DND-41 (cell line): ENCODE data around the gene ADISSP.

Source experiments
- ATAC-seq: fragments of 200-7000 bp; cut with Tn5 transposase; 3 replicates; pipeline ENCODE4 v1.9.1; 2021; ENCODE audit warnings: low read depth; ENCODE audit not compliant: insufficient read depth
- DNase-seq: peaks from one replicate; pipeline ENCODE4 v3.0.0-alpha.2; 2020
- H2AFZ ChIP-seq: 2 replicates; pipeline ENCODE4 v1.6.0; 2012; ENCODE audit warnings: low read depth, low read length
- H3K27ac ChIP-seq: 2 replicates; pipeline ENCODE4 v1.5.1; 2012; ENCODE audit warnings: low read length, inconsistent platforms
- H3K27me3 ChIP-seq: fragments of 200-600 bp; sonication (generic); 2 replicates; pipeline ENCODE4 v1.6.0; 2012; ENCODE audit warnings: low read length, mild to moderate bottlenecking, inconsistent platforms; ENCODE audit not compliant: insufficient read depth, poor library complexity
- H3K36me3 ChIP-seq: 2 replicates; pipeline ENCODE4 v1.5.1; 2012; ENCODE audit warnings: low read length, inconsistent platforms; ENCODE audit not compliant: insufficient read depth
- H3K4me1 ChIP-seq: 2 replicates; pipeline ENCODE4 v1.5.1; 2012; ENCODE audit warnings: mild to moderate bottlenecking, low read length; ENCODE audit not compliant: insufficient read depth
- H3K4me2 ChIP-seq: 2 replicates; pipeline ENCODE4 v1.6.0; 2012; ENCODE audit warnings: mild to moderate bottlenecking, moderate library complexity, low read length, inconsistent platforms; ENCODE audit not compliant: insufficient read depth
- H3K4me3 ChIP-seq, 2 experiments: fragments of 200-600 bp in 1 of 2; shearing (Covaris generic) in 1 of 2; 2 replicates each; pipeline ENCODE4 v1.5.1; 2012 to 2016; ENCODE audit warnings: inconsistent platforms in 2 of 2, low read length in 2 of 2, mild to moderate bottlenecking in 2 of 2, low read depth in 1 of 2, moderate library complexity in 1 of 2
- H3K79me2 ChIP-seq: 2 replicates; pipeline ENCODE4 v1.6.0; 2012; ENCODE audit warnings: low read length, inconsistent platforms; ENCODE audit not compliant: insufficient read depth
- H3K9ac ChIP-seq: 2 replicates; pipeline ENCODE4 v1.6.0; 2012; ENCODE audit warnings: low read depth, mild to moderate bottlenecking, inconsistent platforms, low read length, moderate library complexity
- H3K9me3 ChIP-seq: 2 replicates; pipeline ENCODE4 v1.5.1; 2012; ENCODE audit warnings: low read length, moderate library complexity, mild to moderate bottlenecking, inconsistent platforms; ENCODE audit not compliant: insufficient read depth, severe bottlenecking
- H4K20me1 ChIP-seq: 2 replicates; pipeline ENCODE4 v1.6.0; 2012; ENCODE audit warnings: low read length; ENCODE audit not compliant: insufficient read depth
- EZH2 ChIP-seq: IDR thresholded peaks from 3 replicates; pipeline ENCODE4 v1.6.1; 2012; ENCODE audit warnings: borderline replicate concordance, low read depth, mild to moderate bottlenecking, moderate library complexity, low read length, inconsistent platforms; ENCODE audit not compliant: severe bottlenecking
- TF ChIP-seq, protein P1 (sequence below): IDR thresholded peaks from 2 replicates; pipeline ENCODE4 v1.5.1; 2012; ENCODE audit warnings: borderline replicate concordance, low read length, moderate library complexity, mild to moderate bottlenecking; ENCODE audit not compliant: poor library complexity, severe bottlenecking; ENCODE audit errors: extremely low read depth

The ADISSP gene

DNA sequence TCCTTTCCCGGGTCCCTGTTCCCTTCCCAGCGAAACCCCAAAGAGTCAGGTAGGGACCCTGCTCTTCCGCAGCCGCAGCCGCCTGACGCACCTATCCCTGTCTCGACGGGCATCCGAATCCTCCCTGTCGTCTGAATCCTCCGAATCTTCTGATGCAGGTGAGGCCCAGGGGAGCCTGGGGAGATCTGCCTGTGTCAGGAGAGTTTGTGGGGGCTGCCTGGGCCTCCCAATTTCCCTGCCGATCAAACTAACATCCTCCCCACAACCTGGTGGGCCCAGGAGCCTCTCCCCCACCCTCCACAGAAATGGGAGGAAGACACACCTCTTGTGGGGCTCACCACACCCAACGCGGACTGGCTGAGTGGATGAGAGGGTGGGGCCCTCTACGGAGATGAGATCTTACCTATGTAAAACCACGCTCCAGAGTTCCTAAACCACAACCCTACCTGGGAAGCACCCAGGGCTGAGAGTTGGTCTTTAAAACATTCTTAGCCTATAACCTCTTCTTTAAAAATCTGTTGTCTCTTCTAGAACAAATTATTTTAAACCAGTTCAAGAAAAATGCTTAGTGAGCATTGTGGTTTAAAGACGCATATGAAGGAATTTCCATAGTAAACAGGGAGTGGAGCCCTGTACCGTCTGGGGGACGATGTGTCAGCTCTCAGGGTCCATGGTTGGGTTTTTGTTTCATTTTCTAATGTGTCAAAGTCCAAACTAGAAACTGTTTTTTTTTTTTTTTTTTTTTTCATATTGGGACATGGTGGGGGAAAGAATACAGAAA lies 30.2 kb upstream of the ADISSP start:
- peaks cover 23% of the 10 kb centered on the region for H4K20me1 ChIP-seq
- no peak for TF ChIP-seq EZH2
- TF ChIP-seq, protein P1, sequence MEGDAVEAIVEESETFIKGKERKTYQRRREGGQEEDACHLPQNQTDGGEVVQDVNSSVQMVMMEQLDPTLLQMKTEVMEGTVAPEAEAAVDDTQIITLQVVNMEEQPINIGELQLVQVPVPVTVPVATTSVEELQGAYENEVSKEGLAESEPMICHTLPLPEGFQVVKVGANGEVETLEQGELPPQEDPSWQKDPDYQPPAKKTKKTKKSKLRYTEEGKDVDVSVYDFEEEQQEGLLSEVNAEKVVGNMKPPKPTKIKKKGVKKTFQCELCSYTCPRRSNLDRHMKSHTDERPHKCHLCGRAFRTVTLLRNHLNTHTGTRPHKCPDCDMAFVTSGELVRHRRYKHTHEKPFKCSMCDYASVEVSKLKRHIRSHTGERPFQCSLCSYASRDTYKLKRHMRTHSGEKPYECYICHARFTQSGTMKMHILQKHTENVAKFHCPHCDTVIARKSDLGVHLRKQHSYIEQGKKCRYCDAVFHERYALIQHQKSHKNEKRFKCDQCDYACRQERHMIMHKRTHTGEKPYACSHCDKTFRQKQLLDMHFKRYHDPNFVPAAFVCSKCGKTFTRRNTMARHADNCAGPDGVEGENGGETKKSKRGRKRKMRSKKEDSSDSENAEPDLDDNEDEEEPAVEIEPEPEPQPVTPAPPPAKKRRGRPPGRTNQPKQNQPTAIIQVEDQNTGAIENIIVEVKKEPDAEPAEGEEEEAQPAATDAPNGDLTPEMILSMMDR: no peak
- H3K27ac ChIP-seq: peak overlapping the region; percentile 79
- H3K9ac ChIP-seq: peak overlapping the region; percentile 91
- peak overlapping the region in 1 of 2 experiments; percentile 83; a peak in 3 of 4 replicates for H3K4me3 ChIP-seq
- no peaks in the 10 kb centered on the region for H3K9me3 ChIP-seq
- no peaks in the 10 kb centered on the region for H3K27me3 ChIP-seq
- H2AFZ ChIP-seq: no peak overlapping the region
- peak overlapping the region; percentile 84 for H3K4me2 ChIP-seq
- DNase-seq: peak; percentile 44
- peaks cover 63% of the 10 kb centered on the region for H3K36me3 ChIP-seq
- H3K4me1 ChIP-seq: peaks cover 61% of the 10 kb centered on the region
- H3K79me2 ChIP-seq: peaks cover 58% of the 10 kb centered on the region
- no peak for ATAC-seq

DNA sequence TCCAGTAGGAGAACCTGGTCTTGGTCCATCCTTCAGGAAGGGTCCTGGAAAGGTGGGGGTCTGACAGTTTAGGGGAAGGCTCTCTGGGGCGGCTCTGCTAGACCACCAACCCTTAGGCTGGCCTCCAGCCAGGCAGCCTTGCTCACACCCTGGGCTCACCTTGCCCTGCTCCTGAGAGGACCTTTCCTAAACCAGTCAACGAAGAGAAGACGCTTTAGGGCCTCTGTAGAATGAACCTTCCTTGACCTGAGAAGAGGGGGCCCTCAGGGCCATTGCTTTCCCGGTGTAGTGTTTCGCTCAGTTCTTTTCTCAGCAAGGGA lies 29.6 kb upstream of the ADISSP start:
- Histone ChIP-seq H3K9ac (peak overlapping the region; percentile 91), H4K20me1 (peaks cover 23% of the 10 kb centered on the region)
- no peak for ATAC-seq

DNA sequence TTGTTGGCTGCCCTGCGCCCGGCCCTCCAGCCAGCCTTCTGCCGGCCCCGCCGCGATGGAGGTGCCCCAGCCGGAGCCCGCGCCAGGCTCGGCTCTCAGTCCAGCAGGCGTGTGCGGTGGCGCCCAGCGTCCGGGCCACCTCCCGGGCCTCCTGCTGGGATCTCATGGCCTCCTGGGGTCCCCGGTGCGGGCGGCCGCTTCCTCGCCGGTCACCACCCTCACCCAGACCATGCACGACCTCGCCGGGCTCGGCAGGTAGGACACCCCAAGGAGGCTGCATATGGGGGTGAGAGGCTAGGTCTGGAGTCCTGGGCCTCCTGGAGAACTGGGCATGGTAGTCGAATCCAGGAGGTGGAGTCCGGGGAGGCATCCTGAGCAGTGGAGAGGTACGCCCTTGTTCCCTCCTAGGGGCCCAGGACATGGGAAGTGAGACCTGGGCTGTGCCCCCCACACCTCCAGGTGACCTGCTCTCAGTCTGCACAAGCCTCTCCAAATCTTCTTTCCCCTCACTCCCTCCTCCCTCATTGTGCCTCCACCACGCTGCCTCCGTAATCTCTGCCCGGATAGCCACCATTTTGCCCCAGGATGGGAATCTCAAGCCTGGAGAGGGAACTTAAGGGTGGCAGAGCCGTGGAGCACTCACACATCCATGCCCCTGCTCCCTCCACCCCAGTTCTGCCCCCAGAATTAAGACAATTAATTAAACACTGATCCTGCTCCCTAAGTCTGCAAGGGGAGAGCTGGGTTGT lies 29.1 kb upstream of the ADISSP start:
- Histone ChIP-seq H4K20me1 (peaks cover 23% of the 10 kb centered on the region), H3K9ac (peak overlapping the region; percentile 91), H3K36me3 (peaks cover 52% of the 10 kb centered on the region), H3K27me3 (no peaks in the 10 kb centered on the region), H3K79me2 (peaks cover 58% of the 10 kb centered on the region), H3K4me2 (peak overlapping the region; percentile 84), H3K4me1 (peaks cover 61% of the 10 kb centered on the region), H3K27ac (peak overlapping the region; percentile 79), H3K9me3 (no peaks in the 10 kb centered on the region), H2AFZ (peak overlapping the region; percentile 64), H3K4me3 (peak overlapping the region; percentile 70 to 83)
- ATAC-seq (0 out of 3 replicates have a peak, but pooled peaks have one; percentile 0), DNase-seq (no peak)
- TF ChIP-seq EZH2: no peak
- TF ChIP-seq, protein P1: no peak

More for the DNA sequence above, 29.6 kb upstream of the ADISSP start:
- H3K36me3 ChIP-seq: peaks cover 57% of the 10 kb centered on the region
- peaks cover 58% of the 10 kb centered on the region for H3K79me2 ChIP-seq
- peak overlapping the region; percentile 84 for H3K4me2 ChIP-seq
- no peaks in the 10 kb centered on the region for H3K9me3 ChIP-seq
- no peak for DNase-seq
- H3K27ac ChIP-seq: peak overlapping the region; percentile 79
- peak overlapping the region; percentile 70 to 83; a peak in 3 of 4 replicates for H3K4me3 ChIP-seq
- H3K4me1 ChIP-seq: peaks cover 61% of the 10 kb centered on the region
- no peaks in the 10 kb centered on the region for H3K27me3 ChIP-seq
- TF ChIP-seq EZH2: no peak
- TF ChIP-seq, protein P1: no peak
- no peak overlapping the region for H2AFZ ChIP-seq
